HG03103 (cell line): ENCODE results near the gene PTPRN2.

Experiments used
- ATAC-seq: cut with Tn5 transposase; IDR thresholded peaks from one replicate; pipeline ENCODE4 v1.9.1; 2021; ENCODE audit warnings: low read depth; ENCODE audit not compliant: unreplicated experiment

PTPRN2 gene

DNA sequence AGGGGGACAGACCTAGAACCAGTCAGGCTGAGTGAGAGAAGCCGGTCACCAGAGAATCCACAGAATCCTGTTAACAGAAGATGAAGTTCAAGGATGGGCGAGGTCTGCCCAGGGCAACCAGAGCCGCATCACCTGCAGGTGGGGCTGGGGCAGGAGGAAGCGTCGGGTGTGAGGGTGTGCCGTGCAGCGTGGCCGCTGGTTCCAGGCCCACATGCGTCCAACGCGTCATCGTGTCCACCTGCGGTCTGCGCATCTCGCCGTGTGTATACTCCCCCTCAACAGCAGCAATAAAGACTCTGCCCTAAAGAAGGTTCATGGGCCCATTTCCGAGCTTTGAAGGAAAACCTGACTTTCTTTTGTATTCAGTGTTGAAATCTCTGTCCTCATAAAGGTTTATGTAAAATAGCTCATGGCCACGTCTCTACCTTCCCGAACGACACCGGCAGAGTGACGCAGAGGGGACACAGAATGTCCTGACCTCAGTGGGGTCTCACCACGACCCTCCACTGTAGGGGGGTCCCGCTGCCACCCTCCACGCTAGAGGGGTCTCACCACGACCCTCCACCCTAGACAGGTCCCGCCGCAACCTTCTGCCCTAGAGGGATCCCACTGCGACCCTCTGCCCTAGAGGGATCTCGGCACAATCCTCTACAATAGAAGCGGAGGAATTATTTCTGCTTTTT is 446.9 kb downstream of the PTPRN2 start:
- ATAC-seq = no peak

DNA sequence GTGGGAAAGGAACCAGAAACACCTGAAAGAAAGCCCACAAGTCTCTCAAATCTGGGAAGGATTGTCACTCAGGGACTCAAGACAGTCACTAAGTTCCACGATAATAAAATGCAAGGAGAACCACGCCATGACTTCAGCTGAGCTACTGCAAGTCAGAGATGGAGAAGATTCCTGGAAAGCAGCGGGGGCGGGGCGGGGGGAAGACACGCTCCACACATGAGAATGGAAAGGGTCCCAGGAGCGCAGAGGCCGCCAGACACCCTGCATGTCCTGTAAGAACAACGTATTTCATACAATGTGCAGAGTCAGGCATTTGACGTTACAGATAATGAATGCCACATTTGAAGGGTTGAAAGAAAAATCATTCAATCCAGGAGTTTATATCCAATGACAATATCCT is 448.1 kb downstream of the PTPRN2 start:
- no peak for ATAC-seq

DNA sequence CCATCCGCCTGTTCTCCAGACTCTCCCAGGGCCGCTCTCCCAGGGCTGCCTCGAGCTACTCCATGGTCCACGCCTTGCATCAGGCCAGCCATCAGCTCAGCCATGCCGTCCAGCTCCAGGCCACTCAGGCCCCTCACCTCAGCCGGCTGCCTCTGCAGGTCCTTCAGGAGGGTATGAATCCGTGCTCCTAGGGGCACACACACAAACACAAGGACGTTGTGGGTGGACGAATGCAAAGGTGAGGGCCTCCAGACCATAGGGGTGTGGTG is 449.4 kb downstream of the PTPRN2 start:
- ATAC-seq = no peak

DNA sequence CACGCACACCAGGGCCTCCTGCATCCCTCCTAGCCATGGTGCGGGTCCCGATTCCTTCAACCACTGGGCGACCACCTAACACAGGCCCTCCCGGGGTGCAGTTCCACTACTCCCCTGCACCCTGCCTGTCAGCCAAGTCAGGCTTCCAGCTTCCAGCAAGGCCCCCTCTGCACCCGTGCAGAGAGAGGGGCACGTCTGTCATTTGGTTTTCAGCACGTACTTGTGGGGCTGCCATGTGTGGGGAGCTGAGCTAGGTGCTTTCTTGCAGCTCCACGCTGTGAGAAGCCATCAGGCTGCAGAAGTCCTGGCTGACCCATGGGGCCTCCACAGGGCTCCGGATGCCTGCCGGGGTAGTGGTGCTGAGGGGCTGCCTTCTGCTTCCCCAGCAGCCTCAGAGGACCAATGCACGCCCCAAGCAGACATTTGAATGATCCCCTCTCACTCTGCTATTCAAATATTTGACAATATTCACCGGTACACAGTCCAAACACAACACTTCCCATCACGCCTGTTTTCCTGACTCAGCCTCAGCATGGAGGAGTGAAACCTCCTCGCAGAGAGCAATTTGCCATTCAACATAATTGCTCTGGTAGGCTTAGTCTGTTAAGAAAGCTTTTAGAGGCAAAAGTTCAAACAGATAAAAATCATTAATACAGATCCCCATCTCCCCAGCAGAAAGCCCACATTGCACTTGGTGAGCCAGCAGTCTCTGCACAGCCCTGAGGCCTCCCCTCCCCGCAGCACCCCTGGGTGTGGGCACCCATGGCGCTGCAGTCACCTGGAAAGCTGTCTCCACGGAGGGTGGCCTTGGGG is 449.9 kb downstream of the PTPRN2 start:
- no peak for ATAC-seq

DNA sequence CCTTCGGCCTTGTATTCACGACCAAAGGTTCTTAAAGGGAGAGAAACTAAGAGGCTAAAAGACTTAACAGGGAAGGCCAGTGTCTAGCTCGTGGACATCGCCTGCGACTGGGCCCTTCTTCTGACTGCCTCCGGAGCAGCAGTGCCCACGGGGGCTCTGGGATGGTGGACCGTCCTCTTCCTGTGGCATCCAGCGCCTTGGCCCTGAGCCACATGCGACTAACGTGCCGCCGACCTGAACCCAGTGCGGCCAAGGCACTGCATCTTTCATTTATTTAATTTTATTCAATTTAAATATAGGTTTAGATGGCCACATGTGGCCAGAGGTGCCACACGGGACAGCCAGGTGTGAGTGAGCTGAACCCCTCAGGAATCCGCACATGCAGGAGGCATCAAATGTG is 451.7 kb downstream of the PTPRN2 start:
- ATAC-seq = no peak

DNA sequence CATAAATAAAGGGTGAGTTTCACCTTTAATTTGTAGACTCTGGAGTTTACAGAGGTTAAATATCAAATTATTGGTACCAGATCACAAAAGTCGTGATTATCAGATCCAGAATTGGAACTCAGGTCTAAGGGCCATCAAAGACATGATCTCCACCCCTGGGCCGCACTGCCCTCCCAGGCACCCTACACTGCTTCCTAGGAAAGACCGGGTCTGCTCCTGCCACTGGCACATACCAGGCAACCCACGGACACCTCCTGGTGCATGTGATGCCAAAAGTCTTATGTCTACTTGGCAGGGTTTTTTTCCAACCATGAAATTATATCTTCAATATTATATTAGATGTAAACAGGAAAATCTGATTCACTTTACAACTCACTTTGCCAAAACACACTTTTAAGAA is 452.8 kb downstream of the PTPRN2 start:
- no peak for ATAC-seq

DNA sequence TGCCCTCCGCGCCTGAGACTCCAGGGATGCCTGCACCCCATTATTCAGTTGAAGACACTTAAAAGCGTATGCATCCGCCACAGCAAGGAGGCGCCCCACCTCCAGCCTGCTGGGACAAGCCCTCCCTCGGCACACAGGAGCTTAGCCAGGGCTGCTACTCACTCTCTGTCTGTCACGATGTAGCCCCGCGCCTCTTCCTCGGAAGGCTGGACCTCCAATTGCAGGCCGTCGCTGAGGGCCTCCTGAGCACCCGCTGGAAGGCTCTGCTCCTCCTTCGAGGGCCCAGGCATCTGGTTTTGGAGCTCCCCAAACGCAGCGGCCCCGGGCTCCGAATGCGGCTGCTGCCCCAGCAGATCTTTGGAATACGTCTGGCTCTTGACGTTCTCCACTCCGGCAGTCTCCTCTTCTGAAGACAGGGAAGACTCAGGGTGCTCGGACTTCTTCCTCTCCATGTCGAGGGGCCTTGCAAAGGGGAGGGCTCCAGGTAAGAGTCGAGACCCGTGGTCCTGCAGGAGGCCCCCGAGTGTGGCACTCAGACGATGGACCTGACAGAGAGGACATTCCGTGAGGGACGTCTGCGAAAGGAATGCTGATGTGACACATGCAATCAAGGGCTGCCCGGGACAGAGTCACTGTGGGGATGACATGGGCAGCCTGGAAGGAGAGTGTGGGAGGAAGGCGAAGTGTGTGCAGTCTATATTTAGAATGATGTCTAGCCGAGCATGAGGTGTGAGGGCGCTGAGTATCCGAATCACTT is 453.9 kb downstream of the PTPRN2 start:
- ATAC-seq = no peak

DNA sequence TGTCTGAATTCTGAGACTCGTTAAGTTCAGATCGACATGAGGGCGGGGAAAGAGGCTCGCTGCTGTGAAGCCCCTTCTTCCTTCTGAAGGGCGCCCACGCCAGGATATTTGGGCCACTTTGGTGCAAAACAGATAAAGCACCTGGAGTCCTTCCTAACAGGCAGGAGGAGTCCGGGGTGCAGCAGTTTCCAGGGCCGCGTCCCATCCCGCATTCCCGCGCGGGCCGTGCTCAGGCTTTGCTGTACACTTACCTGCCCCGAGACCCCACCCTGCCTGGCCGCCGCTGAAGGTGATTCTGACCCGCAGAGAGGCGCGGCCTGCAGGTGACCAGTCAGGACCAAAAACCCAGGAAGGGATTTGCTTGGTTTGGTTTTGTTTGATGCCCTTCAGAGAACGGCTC is 454.6 kb downstream of the PTPRN2 start:
- ATAC-seq = no peak

DNA sequence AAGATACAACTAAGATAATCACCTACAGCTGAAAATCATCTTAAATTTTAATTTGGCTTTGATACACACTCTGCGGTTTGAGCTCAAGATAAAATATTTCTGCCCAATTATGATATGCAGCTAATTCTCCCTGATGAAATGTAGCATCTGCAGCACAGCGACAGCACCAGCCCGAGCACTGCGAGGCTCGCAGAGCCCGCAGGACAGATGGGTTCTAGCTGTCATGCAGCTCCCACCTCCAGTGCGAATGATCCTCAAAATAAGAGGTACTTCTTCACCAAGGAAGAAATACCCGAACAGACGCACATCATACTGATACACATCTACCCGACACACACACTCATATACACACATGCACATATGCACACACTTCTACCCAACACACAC is 457.6 kb downstream of the PTPRN2 start:
- ATAC-seq = no peak

DNA sequence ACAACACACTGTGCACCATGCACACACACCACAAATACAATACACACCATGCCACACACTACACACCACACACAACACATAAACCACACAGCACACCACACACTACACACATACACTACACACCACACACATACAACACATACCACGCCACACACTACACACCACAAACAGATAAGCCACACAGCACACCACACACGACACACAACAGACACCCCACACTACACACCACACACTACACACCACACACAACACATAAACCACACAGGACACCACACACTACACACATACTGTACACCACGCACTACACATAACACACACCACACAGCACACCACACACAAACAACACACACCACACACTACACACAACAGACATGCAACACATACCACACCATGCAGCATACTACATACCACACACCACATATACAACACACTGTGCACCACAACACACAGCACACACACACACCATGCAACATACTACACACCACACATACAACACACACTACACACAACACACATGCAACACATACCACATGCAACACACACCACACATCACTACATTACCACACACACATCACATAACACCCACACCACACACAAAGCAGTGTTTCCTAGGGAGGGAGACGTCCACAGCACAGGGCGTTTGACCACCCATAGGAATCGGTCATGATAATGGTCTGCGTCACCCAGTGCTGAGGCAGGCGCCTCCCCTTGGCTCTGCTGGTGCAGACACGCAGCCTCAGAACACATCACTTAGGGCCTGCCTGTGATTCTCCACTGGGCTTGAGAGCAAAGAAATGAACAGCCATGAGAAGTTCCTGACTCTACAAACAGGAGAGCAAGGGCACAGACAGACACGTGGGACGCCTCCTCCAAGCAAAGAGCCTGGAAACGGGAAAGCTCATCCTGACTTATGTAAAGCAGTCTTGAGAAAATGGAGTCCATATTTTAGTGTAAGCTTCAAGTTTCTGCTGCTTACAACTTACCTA is 458.3 kb downstream of the PTPRN2 start:
- ATAC-seq = no peak

DNA sequence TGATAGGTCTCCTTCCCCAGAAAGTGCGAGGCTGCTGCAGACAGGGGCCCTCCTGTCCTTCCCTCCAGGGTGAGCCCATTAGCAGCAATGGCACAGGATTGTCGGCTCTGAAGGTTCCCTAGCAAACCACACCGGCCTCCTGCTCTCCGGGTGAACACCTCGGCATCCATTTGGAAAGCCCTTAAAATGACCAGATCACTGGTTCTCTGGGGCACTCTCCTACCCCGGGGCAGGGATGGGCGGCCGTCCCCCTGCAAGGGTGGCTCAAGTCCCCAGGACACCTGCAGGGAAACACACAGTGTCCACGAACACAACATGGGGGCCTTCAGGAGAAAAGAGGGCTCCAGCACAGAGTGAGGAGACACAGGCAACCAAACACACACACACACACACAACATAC is 459.1 kb downstream of the PTPRN2 start:
- ATAC-seq = no peak

DNA sequence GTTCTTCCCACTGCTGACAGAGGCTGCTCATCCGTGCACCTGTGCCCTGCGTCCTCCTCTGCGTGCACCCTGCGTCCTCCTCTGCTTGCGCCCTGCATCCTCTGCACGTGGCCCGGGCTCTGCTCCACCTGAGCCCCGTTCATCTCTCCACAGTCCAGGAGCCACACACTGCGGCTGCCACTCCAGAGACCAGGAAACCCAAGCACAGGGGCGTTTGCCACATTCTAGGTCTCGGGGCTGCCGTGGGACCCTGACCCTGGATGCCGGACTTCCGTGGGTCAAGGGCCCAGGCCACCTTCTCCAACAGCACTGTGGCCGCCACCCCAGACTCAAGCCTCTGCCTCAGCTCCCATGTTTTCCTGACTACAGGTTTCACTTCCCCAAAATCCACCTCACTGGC is 460.4 kb downstream of the PTPRN2 start:
- ATAC-seq = no peak

DNA sequence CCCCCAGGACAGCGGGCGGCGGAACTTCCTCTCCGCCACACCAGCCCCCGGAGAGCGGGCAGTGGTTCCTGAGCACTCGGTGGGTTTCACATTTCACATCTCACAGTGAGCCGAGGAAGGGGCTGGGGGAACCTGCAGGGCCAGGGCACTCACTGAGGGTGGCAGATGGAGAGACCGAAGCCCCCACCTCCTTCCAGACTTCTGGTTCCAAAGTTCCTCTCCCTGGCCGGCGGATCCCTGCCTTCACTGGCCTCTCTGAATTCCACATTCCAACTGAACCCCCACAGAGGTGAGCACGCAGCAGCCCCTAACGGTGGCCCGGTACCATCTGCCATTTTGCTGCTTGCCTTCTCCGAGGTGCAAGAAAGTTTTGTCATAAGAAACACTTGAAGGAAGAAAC is 461.0 kb downstream of the PTPRN2 start:
- no peak for ATAC-seq

DNA sequence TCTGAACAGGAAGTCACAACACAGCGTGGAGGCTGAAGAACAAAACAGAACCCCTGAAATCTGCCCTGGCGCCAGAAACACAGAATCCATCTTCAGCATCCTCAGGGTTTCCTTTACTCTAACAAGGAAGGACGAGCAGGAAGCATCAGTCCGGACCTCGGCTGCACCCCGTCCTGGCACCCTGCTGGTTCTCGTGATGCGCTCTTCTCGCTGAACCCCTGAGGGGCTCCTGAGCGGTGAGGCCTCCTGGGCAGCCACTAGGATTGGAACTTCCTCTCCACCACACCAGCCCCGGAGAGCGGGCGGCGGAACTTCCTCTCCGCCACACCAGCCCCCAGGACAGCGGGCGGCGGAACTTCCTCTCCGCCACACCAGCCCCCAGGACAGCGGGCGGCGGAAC is 461.9 kb downstream of the PTPRN2 start:
- ATAC-seq = no peak

DNA sequence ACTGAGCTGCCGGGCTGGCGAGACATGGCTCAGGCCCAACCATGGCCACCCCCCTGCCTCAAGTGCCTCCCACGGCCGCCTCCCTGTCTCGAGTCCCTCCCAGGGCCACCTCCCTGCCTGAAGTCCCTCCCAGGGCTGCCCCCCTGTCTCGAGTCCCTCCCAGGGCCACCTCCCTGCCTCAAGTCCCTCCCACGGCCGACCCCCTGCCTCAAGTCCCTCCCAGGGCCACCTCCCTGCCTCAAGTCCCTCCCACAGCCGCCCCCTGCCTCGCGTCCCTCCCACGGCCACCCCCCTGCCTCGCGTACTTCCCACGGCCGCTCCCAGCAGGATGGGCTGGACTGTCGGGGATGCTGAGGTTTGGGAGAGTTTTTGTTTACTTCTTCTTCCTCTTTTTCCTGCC is 462.5 kb downstream of the PTPRN2 start:
- no peak for ATAC-seq

DNA sequence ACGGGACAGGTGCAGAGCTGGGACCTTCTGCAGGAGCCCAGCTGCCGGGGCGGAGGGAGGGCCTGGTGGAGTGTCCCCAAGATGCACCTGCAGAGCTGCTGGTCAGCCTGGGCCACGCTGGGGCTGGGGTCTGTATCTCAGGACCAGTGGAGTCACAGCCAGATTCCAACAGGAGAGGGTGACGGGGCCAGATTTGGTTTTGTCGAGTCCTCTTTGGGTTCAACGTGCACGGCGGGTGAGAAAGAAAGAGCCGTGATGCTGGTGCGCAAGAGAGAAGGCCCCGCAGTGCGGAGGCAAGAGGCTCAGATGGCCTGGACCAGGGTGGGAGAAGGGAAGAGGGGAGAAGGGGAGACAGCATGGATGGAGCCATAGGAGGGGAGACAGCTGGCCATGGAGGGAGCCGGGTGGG is 462.9 kb downstream of the PTPRN2 start:
- no peak for ATAC-seq

DNA sequence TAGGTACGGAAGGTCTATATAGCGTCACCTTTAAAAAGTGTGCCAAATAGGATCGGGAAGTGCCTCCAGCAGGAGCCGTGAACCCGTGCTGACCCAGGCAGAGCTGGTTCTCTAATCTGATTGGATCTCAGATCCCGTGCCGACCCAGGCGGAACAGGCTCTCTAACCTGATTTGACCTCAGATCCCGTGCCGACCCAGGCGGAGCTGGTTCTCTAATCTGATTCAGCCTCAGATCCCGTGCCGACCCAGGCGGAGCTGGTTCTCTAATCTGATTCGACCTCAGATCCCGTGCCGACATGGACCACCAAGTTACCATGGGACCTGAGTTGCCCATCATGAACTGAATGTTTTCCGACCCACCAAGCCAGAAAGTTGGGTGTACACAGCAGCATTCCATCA is 463.9 kb downstream of the PTPRN2 start:
- no peak for ATAC-seq

DNA sequence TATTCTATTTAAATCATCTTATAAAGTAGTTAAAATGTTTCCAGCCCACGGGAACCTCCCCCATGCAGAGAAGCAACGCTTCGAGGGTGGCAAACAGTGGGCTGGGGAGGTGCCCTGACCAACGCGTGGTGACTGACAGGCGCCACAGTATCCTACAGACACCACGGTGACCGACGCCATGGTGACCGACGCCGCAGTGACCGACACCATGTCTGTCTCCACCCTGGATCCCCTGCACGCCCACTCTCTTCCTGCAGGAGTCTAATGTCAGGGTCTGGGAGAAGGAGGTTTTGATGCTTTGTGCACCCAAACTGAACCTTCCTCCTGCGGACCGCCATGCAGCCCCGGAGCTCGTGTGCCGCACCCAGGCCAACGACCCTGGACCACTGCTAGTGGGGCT is 464.4 kb downstream of the PTPRN2 start:
- no peak for ATAC-seq

DNA sequence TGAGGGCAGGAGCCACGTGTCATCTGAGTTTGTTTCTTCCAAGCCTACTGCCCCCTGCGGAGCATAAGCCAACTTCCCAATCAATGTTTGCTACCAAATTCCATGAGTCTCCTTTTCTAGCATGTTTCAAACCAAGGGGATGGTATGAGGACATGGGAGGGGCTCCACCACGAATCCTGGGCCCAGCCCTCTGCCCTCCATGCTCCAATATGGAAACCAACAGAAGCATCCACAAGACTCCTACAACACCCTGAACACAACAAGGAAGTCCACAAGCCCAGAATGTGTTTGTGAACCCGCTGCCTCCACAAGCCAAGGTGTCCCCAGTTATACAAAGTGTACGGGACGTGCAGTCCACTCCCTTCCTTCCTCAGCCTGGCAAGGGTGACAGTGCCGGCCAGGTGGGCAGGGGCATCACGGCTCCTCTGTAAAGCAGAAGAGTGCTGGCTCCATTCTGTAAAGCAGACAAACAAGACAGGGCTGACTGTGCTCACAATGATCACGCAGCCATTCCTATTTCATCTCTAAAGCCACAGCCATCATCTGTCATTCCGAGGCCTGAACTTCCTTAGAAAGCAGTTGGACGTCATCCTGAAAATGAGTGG is 466.1 kb downstream of the PTPRN2 start:
- no peak for ATAC-seq

DNA sequence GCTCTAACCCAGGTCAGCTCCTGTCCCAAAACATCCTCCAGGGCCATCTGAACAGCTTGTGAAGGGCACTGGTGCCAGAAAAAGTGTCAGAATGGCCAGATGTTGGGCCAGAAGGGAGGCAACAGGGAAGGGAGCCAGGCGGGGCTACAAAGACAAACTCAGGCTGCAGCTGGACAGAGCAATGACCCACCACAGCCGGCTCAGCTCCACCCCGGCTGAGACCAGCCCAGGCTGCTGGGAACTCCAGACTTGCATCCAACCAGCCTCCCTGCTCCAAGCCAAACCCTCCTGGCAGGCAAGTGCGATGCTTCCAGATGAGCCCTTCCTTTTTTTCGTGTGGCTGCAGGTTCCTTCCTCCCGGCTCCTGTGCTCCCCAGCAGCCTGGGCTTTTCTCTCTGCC is 466.9 kb downstream of the PTPRN2 start:
- ATAC-seq = no peak
